RWPE1 (cell line): ENCODE results near the gene SLC6A18.
"Not testable (repeated sequence)": the region's sequence is repeated elsewhere in the genome, so short reads cannot be mapped to it uniquely, and the experiment has no call there.

Experiments used
- CTCF ChIA-PET: fragments of 350-600 bp; sonication (Branson Sonifier 250); formaldehyde crosslinking; extraction: SDS; loops from one replicate; lab custom pipeline; 2021; lab: Yijun Ruan, JAX
- POLR2A ChIA-PET: fragments of 400-600 bp; formaldehyde crosslinking; extraction: SDS; loops from one replicate; lab custom pipeline; 2020; ENCODE audit warnings: antibody characterized with exemption; ENCODE audit not compliant: low non-redundant PET; lab: Yijun Ruan, JAX
- DNase-seq: peaks from one replicate; pipeline ENCODE4 v3.0.0; 2012; ENCODE audit warnings: low spot score
- H3K27ac ChIP-seq: fragments of 450-650 bp; 2 replicates; pipeline ENCODE4 v1.5.1; 2017
- TF ChIP-seq, protein P1 (sequence below): fragments of 450-650 bp; conservative IDR thresholded peaks from 2 replicates; pipeline ENCODE4 v1.5.1; 2017; ENCODE audit warnings: low read depth, mild to moderate bottlenecking

SLC6A18 gene

DNA sequence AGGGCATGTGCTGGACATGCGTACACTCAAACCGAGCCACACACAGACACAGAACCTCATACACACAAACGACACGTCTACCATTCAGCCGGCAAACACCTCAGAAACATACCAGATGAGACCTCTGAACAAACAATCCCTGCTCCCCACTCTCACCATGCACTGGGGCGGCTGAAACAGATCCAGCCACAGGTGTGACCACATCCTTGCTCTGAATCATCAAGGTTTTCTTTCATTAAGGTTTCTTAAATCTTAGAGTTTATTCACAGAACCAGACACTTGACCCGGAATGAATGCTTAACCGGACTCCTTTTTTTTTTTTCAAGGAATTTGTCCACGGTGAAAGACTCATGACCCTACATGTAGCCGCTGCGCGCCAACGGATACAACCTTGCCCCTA is 43.5 kb downstream of the SLC6A18 start:
- ChIA-PET POLR2A (no interaction called here), CTCF (no interaction called here)
- TF ChIP-seq, protein P1, sequence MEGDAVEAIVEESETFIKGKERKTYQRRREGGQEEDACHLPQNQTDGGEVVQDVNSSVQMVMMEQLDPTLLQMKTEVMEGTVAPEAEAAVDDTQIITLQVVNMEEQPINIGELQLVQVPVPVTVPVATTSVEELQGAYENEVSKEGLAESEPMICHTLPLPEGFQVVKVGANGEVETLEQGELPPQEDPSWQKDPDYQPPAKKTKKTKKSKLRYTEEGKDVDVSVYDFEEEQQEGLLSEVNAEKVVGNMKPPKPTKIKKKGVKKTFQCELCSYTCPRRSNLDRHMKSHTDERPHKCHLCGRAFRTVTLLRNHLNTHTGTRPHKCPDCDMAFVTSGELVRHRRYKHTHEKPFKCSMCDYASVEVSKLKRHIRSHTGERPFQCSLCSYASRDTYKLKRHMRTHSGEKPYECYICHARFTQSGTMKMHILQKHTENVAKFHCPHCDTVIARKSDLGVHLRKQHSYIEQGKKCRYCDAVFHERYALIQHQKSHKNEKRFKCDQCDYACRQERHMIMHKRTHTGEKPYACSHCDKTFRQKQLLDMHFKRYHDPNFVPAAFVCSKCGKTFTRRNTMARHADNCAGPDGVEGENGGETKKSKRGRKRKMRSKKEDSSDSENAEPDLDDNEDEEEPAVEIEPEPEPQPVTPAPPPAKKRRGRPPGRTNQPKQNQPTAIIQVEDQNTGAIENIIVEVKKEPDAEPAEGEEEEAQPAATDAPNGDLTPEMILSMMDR: no peak
- no peak overlapping the region for H3K27ac ChIP-seq
- no peak for DNase-seq

DNA sequence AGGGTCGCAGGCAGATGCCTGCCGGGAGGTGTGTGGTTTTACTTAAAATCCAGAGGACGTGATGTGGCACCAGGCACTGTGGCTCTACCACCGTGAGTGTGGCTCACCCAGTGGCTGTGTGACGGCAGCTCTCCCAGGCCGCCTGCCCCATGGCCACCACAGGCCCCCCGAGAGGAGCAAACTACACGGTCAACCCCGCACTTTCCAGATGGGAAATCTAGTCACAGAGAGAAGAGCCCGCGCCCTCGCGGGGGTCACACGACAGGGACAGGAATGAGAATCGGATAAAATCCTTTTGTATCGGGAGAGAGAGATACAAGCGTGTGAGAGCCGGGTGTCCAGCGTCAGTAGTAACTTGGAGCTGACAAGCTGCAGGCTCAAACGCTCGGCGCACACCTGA is 45.2 kb downstream of the SLC6A18 start:
- POLR2A ChIA-PET: no interaction called here
- CTCF ChIA-PET: no interaction called here
- TF ChIP-seq, protein P1: no peak
- no peak for DNase-seq
- no peak overlapping the region for H3K27ac ChIP-seq

DNA sequence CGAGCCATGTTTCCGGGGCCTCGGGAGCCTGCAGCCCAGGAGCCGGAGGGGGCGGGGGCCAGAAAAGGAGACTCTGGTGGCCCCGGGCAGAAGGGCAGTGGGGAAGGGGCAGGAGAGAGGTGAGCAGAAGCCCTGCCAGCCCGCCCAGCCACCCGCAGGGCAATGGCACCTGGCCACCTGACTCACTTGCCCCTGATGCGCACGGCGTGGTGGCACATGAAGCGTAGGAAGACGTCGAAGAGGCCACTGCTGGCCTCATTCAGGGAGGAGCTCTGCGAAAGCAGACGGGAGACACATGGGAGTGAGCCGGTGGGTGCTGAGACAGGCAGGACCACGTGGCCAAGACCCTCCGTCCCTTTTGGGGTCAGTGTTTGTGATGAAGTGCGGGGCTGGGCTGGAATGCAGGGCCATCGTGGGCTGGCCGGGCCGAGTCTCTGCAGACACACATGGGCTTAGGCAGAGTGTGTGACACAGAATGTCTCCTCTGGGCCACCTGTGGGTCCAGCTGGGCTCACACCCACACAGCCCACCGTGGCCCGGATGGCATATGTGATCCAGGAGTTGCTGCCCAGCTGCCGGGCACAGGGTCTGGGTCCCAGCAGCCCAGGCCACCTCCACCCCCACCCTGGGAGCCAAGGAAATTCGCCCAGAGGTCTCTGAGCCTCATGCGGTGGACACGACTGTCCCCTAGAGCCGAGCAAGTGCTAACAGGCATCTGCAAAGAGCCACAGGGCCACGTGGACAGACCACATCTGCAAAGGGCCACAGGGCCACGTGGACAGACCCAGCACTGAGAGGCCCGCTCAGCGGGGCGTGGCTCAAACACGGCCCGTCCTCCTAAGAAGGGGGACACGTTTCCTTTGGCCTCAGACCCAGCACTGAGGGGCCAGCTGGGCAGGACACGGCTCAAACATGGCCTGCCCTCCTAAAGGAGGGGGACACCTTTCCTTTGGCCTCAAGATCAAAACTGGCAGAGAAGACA is 46.0 kb downstream of the SLC6A18 start:
- no peak for DNase-seq
- POLR2A ChIA-PET: no interaction called here
- CTCF ChIA-PET: interaction anchor here (0.7 kb wide), 1 partner anchor 253 kb away, joined by 3 read pairs; the partner anchor contains the start of gene LPCAT1
- TF ChIP-seq, protein P1: no peak
- H3K27ac ChIP-seq: no peak overlapping the region

DNA sequence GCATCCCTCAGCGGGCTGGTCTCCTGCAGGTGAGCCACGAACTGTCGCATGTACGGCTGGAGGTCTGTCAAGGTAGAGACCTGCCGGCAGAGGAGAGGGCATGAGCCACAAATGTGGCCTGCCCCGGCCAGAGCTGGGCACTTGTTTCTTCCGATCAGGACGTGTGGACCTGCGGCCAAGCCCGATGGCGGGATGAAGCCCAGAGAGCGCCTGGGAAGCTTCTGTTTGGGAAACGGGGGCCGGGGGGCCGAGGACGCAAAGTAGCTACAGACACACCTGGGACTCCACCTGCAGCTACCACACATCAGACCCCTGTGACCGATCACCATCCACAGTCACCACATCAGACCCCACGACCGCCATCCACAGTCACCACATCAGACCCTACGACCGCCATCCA is 47.0 kb downstream of the SLC6A18 start:
- no peak overlapping the region for H3K27ac ChIP-seq
- POLR2A ChIA-PET: no interaction called here
- TF ChIP-seq, protein P1: no peak
- DNase-seq: no peak
- CTCF ChIA-PET: interaction anchor here (0.7 kb wide), 1 partner anchor 252 kb away, joined by 3 read pairs; the partner anchor contains the start of gene LPCAT1

DNA sequence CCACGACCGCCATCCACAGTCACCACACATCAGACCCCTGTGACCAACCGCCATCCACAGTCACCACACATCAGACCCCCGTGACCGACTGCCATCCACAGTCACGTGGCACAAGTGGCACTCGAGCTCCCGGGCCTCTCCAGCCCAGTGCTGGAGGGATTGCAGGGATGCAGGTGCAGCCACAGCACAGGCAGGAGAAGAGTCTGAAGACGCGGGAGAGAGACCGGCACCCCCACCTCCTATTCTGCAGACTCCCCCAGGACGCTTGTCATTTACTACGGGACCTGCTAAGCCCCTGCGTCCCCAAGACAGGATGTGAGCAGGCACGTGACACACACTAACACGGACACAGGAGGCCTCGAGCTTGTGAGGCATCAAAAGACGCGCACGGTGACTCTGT is 48.6 kb downstream of the SLC6A18 start:
- TF ChIP-seq, protein P1: no peak
- ChIA-PET CTCF (no interaction called here), POLR2A (no interaction called here)

DNA sequence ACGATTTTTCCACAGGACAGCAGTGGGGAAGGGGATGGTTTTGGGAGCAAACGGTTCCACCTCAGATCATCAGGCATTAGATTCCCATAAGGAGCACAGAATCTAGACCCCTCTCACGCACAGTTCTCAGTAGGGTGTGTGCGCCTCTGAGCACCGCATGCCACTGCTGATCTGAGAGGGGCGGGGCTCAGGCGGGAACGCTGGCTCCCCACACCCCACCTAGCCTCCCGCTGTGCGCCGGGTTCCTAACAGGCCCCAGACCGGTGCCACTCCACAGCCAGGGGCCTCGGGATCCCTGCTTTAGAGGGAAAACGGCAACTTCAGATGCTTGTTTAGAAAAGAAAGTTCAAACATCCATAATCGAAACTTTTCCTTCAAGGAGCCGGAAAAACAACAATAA is 49.3 kb downstream of the SLC6A18 start:
- H3K27ac ChIP-seq: no peak overlapping the region
- no peak for DNase-seq
- CTCF ChIA-PET: no interaction called here
- POLR2A ChIA-PET: no interaction called here
- TF ChIP-seq, protein P1: no peak

More for the DNA sequence above, 48.6 kb downstream of the SLC6A18 start:
- no peak for DNase-seq
- H3K27ac ChIP-seq: no peak overlapping the region

DNA sequence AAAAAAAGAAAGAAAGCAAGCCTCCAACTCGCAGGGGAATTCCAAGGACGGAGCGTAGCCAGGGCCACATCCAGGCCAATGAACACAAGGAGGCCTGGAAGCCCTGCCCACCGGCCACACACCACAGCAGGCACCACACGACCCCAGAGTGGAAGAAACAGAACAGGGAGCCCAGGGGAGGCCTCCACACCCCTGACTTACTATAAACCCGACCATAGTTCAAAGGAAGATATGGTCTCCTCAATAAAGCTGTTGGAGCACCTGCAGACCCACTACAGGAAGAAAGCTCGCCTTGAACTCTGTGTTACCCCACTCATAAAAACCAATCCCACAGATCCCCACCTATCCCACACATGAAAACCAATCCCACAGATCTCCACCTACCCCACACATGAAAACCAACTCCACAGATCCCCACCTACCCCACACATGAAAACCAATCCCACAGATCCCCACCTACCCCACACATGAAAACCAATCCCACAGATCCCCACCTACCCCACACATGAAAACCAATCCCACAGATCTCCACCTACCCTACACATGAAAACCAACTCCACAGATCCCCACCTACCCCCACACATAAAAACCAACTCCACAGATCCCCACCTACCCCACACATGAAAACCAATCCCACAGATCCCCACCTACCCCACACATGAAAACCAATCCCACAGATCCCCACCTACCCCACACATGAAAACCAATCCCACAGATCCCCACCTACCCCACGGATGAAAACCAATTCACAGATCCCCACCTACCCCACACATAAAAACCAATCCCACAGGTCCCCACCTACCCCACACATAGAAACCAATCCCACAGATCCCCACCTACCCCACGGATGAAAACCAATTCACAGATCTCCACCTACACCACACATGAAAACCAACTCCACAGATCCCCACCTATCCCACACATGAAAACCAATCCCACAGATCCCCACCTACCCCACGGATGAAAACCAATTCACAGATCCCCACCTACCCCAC is 50.5 kb downstream of the SLC6A18 start:
- CTCF ChIA-PET, POLR2A ChIA-PET, H3K27ac ChIP-seq, DNase-seq: not testable (repeated sequence)
